Activated T-helper 17 cell treated with anti-CD3 and anti-CD28 coated beads, Interleukin-2, amount 50 U/mL, for 72 hours (primary cell): ENCODE results near the gene TICAM1. TPM values are rescaled to one million over a fixed set of nuclear protein-coding genes. Genes with fewer than 3 reads are reported as not detected.
"Not testable (repeated sequence)": the region's sequence is repeated elsewhere in the genome, so short reads cannot be mapped to it uniquely, and the experiment has no call there.

ENCODE experiments used
- ATAC-seq: fragments of 150-1000 bp; cut with Tn5 transposase; replicated peaks from 2 replicates; pipeline ENCODE4 v1.10.0; 2021; ENCODE audit warnings: mild to moderate bottlenecking, moderate library complexity
- H3K27ac Mint-ChIP-seq: one replicate; pipeline ENCODE4 v1.8.0; 2022; ENCODE audit warnings: mixed read lengths
- H3K27me3 Mint-ChIP-seq: one replicate; pipeline ENCODE4 v1.8.0; 2022; ENCODE audit warnings: mixed read lengths
- H3K36me3 Mint-ChIP-seq: one replicate; pipeline ENCODE4 v1.8.0; 2022; ENCODE audit warnings: low read depth, mild to moderate bottlenecking, mixed read lengths
- H3K4me1 Mint-ChIP-seq: one replicate; pipeline ENCODE4 v1.8.0; 2022; ENCODE audit warnings: mixed read lengths
- H3K4me3 Mint-ChIP-seq: one replicate; pipeline ENCODE4 v1.8.0; 2022; ENCODE audit warnings: mild to moderate bottlenecking, mixed read lengths
- H3K9me3 Mint-ChIP-seq: one replicate; pipeline ENCODE4 v1.8.0; 2022; ENCODE audit warnings: mixed read lengths
- total RNA-seq, 2 donors: library from RNA; stranded (reverse); gene quantifications; one replicate each; pipeline ENCODE4 v1.2.3, GENCODE V29; 2022

Gene TICAM1
- total RNA-seq, result 10 to 100 TPM; 27.6 to 36.1 TPM

DNA sequence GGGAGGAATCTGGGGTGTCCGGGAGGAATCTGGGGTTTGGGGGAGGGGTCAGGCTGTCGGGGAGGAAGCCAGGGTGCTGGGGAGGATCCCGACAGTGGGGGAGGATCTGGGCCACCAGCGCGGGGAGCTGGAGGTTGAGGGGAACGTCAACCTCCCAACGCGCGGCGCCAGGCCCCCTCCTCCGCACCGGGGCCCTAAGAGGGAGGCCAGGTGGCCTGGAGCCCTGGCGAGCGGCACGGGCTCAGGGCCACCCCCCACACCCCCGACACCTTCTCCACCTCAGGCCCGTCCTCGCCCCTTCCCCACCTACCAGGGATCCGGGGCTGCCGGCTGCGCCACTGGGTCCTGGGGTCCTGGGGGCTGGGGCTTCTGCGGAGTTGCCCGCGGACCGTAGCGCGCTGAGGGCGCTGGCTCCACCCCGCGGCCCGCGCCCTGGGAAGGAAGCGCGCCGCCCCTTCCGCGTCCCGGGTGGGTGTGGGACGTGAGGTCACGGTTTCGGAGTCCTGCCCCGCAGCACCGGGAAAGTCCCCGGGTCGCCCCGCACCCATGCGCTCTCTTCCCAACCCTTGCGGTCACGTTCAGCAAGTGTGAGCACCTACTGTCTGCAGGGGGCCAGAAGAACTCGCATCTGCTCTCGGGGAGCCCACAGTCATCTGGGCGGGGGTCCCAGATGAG, at the start of gene TICAM1:
Gene TICAM1, minus strand, starts transcription at position 409 of the 675 bp plus-strand sequence. CDS start 13,335 bp downstream, outside the sequence.
- peaks cover 36% of the 10 kb centered on the region for H3K36me3 Mint-ChIP-seq
- peak within 1 kb of the TSS; percentile 90 for H3K27ac Mint-ChIP-seq
- H3K9me3 Mint-ChIP-seq, result no peaks in the 10 kb centered on the region

DNA sequence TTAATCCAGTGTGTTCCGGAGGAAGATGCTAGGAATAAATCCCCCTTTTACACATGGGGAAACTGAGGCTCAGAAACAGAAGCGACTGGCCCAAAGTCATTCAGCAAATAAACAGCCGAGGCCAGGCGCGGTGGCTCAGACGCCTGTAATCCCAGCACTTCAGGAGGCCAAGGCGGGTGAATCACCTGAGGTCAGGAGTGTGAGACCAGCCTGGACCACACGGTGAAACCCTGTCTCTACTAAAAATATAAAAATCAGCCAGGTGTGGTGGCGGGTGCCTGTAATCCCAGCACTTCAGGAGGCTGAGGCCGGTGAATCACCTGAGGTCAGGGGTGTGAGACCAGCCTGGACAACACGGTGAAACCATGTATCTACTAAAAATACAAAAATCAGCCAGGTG, 47.5 kb upstream of the TICAM1 start:
- Mint-ChIP-seq H3K4me1 (no peaks in the 10 kb centered on the region), H3K9me3 (no peaks in the 10 kb centered on the region), H3K27ac (no peak overlapping the region), H3K4me3 (no peak overlapping the region), H3K27me3 (no peaks in the 10 kb centered on the region), H3K36me3 (no peaks in the 10 kb centered on the region)
- ATAC-seq, result no peak

More for the DNA sequence above, at the start of gene TICAM1:
- Mint-ChIP-seq H3K4me3 (peak within 1 kb of the TSS; percentile 89), H3K4me1 (peaks cover 17% of the 10 kb centered on the region), H3K27me3 (no peaks in the 10 kb centered on the region)
- peak; percentile 96 for ATAC-seq

DNA sequence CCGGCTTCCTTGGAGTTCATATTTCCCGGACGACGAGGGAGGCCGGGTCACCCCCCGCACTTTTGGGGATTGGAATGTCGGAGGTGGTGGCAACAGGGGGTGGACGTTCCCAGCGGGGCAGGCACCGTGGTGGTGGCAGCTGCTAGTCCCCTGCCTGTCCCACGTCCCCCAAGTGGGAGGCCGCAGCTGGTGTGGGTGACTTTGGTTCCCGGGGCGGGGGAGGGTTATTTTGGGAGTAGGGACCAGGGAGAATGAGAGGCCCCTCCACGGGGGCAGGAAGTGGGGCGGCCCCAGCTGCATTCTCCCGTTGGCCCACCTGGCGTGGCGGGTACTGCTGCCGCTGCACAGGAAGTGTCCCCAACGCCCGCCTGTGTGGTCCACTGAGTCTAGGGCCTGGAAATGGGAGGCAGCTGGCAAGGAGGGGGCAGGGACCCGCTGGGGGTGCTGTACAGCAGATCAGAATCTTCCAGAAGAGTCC, 47.0 kb upstream of the TICAM1 start:
- H3K27me3 Mint-ChIP-seq, result no peaks in the 10 kb centered on the region
- H3K9me3 Mint-ChIP-seq, result no peaks in the 10 kb centered on the region
- ATAC-seq, result no peak
- H3K36me3 Mint-ChIP-seq, result no peaks in the 10 kb centered on the region
- H3K4me1 Mint-ChIP-seq, result no peaks in the 10 kb centered on the region
- no peak overlapping the region for H3K27ac Mint-ChIP-seq
- no peak overlapping the region for H3K4me3 Mint-ChIP-seq

DNA sequence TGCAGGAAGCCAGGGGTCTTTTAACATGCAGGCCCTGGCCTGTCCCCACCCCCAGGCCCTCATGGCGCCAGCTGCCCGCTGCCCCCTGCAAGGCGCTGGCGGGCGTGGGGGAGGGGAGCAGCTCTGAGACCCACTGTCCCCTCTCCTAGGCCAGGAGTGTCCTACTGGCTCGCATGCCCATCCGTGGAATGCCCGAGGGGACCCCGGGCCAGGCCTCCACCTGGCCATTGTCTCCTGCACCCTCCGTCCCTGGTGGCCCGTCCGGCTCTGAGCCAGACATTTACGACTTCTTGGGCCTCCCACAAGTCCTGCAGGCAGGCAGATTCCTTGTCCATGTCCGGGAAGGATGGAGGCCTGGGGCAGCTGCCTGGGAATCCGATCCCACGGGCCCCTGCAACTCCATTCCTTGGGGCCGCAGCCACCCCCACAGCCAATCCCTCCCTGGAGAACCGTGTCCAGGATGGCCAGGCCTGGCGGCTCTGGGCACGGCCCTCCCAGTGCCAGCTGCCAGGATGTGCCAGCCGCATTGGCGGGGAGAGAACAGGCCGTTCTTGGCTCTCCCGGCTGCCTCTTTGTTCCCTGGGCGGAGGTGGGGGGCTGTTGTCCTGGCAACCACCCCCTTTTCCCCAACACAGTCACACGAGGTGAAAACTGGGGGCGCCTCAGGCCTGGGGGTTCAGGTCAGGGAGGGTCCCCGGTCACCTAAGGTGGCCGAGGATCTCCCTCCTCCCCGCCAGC, 46.4 kb upstream of the TICAM1 start:
- H3K36me3 Mint-ChIP-seq, result no peaks in the 10 kb centered on the region
- no peaks in the 10 kb centered on the region for H3K27me3 Mint-ChIP-seq
- no peak overlapping the region for H3K4me3 Mint-ChIP-seq
- H3K4me1 Mint-ChIP-seq, result no peaks in the 10 kb centered on the region
- ATAC-seq, result no peak
- H3K9me3 Mint-ChIP-seq, result no peaks in the 10 kb centered on the region
- H3K27ac Mint-ChIP-seq, result no peak overlapping the region

DNA sequence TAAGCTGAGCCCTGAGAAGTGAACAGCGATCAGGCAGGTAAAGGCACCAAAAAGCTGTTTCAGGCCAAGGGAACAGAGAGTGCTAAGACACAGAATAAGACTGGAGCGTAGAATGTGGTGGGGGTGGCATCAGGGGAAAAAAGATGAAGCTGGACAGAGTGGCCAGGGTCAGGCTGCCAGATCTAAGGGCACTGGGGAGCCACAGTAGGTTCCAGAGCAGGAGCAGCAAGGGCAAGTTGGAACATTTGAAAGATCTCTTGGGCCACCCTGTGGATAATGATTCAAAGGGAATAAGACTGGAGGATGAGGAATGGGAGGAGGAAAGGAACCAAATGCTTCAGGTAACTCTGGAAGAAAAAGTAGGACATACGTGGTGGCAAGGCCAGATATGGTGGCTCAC, 42.4 kb upstream of the TICAM1 start:
- H3K9me3 Mint-ChIP-seq, result no peaks in the 10 kb centered on the region

DNA sequence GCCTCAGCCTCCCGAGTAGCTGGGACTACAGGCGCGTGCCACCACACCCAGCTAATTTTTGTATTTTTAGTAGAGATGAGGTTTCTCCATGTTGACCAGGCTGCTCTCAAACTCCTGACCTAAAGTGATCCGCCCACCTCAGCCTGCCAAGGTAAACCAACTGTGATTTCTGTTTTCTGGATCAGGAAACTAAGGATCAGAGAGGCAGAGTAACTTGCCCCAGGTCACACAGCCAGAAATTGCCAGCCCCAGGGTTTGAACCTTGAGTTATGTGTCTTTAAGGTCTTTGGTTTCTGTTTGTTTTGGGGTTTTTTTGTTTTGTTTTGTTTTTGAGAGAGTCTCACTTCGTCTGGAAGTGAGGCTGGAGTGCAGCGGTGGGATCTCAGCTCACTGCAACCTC, 40.2 kb upstream of the TICAM1 start:
- peaks cover 10% of the 10 kb centered on the region for H3K4me1 Mint-ChIP-seq
- peaks cover 3% of the 10 kb centered on the region for H3K27me3 Mint-ChIP-seq
- no peak overlapping the region for H3K27ac Mint-ChIP-seq
- no peaks in the 10 kb centered on the region for H3K36me3 Mint-ChIP-seq
- ATAC-seq, result no peak
- no peaks in the 10 kb centered on the region for H3K9me3 Mint-ChIP-seq
- no peak overlapping the region for H3K4me3 Mint-ChIP-seq

More for the DNA sequence above, 42.4 kb upstream of the TICAM1 start:
- Mint-ChIP-seq H3K4me3 (no peak overlapping the region), H3K27ac (no peak overlapping the region), H3K36me3 (no peaks in the 10 kb centered on the region), H3K27me3 (peaks cover 3% of the 10 kb centered on the region), H3K4me1 (peaks cover 10% of the 10 kb centered on the region)
- no peak for ATAC-seq

DNA sequence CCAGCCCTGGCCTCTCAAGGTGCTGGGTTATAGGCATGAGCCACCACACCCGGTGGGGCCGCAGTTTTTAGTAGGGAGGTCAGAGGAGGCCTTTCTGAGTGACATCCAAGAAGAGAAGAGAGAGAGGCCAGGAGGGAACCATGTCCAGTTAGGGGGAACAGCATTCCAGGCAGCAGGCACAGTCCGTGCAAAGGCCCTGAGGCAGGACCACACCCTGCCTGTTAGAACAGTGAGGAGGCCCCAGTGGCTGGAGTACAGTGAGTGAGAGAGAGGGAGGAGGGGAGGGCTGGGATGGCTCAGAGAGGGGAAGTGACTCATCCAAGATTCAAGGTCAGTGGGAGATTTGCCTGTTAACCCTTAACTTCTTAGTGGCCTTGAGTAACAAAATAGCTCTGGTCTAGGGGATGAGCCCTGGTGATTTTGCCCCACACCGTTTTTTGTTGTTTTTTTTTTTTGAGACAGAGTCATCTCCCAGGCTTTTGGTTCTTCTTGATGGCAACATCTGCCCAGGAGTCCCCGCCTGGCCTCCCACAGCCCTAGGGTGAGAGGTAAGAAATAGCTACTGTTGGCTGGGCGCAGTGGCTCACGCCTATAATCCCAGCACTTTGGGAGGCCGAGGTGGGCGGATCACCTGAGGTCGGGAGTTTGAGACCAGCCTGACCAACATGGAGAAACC, 38.7 kb upstream of the TICAM1 start:
- H3K4me3 Mint-ChIP-seq, result peak overlapping the region; percentile 33
- peak; percentile 67 for ATAC-seq

DNA sequence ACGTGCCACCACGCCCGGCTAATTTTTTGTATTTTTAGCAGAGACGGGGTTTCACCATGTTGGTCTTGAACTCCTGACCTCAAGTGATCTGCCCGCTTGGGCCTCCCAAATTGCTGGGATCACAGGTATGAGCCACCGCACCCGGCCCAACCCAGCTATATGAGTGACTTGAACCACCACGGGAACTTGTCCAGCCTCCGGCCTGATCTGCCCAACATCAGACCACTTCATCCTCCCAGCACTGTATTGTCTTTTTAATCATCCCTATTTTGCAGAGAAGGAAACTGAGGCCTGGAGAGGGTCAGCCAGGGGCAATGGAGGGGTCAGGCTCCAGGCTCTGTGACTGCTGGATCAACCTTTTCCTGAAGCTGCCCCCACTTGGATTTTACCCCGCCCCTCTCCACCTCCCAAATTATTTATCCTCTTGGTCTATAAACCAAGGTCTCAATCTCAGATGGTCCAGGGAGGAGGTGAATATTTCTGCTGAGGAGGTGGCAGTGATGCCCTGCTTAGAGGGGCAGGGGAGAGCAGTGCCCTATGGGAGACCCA, 36.8 kb upstream of the TICAM1 start:
- H3K9me3 Mint-ChIP-seq, result no peaks in the 10 kb centered on the region
- peaks cover 10% of the 10 kb centered on the region for H3K4me1 Mint-ChIP-seq
- ATAC-seq, result no peak
- H3K27me3 Mint-ChIP-seq, result peaks cover 3% of the 10 kb centered on the region
- H3K36me3 Mint-ChIP-seq, result no peaks in the 10 kb centered on the region
- H3K27ac Mint-ChIP-seq, result peak overlapping the region; percentile 44
- peak overlapping the region; percentile 81 for H3K4me3 Mint-ChIP-seq

More for the DNA sequence above, 38.7 kb upstream of the TICAM1 start:
- H3K4me1 Mint-ChIP-seq, result peaks cover 10% of the 10 kb centered on the region
- H3K27ac Mint-ChIP-seq, result peak overlapping the region; percentile 33
- H3K36me3 Mint-ChIP-seq, result no peaks in the 10 kb centered on the region
- H3K27me3 Mint-ChIP-seq, result peaks cover 3% of the 10 kb centered on the region
- H3K9me3 Mint-ChIP-seq, result no peaks in the 10 kb centered on the region

DNA sequence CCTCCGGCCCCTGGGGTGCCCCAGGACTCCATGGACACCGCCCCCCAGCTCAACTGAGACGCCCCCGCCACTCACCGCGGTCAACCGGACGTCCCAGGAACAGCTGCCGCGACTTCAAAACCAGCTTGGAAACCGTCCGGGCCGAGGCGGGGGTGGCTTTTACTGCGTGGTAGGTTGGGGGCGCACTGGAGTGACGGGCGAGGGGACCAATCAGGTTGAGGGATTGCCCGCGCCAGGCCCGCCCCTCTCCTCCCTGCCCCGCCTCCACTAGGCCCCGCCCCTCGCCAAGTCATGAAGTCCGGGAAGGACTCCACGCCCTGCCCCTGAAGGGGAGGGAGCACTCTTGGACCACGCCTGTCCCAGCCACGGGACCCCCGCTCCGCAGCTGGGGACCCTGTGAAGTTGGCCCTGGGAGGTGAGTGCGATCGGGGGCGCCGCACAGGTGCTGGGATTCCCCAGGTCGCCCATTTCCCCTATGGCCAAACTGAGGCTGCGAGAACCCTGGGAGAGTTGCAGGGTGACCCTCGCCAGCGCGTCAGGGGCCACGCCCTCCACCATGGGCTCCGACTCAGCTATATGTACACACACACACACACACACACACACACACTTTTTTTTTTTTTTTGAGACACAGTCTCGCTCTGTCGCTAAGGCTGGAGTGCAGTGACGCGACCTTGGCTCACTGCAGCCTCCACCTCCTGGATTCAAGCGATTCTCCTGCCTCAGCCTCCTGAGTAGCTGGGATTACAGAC, 36.2 kb upstream of the TICAM1 start, which contains the start of gene PLIN3:
Gene PLIN3, minus strand, starts transcription at position 134 of the 752 bp plus-strand sequence. CDS start 6,273 bp downstream, outside the sequence.
- H3K36me3 Mint-ChIP-seq, result no peaks in the 10 kb centered on the region
- no peaks in the 10 kb centered on the region for H3K9me3 Mint-ChIP-seq
- peaks cover 10% of the 10 kb centered on the region for H3K4me1 Mint-ChIP-seq
- ATAC-seq, result peak; percentile 92
- H3K27ac Mint-ChIP-seq, result peak within 1 kb of the TSS; percentile 44
- peaks cover 2% of the 10 kb centered on the region for H3K27me3 Mint-ChIP-seq
- H3K4me3 Mint-ChIP-seq, result peak within 1 kb of the TSS; percentile 81

DNA sequence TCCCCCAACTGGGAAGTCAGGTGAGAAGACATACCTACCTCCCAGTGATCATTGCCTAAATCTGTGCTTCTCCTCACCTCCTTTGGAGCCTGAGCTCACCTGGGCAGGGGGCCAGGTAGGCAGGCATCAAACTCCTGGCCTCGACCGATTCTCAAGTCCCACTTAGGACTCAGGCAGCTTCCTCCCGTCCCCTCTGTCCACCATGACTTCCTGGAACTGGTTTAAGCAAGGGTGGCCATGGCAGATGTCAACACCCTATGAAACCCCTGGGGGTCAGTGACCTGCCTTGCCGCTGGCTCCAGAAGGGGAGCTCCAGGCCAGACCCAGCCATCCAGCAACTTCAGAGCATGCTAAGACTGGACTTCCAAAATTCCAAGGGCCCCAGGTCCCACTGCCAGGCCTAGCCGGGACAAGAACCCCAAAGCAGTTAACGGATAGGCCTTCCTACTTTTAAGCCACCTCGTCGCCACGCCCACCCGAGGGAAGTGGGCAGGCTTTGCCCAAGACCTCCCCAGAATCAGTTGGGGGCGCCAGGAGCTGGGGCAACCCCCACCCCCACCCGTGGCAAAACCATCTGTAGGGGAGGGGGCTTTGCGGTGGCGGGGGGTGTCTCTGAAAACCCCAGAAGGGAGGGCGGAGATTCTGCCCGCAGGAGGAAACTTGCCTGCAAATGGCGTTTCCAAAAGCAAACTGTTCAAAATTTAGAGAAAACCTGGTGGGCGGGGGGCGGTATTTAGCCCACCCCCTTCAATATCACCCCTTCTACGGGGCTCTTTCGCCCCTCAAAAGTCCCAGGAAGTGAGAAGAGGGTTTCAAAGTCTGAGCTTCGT, 35.3 kb upstream of the TICAM1 start:
- peak overlapping the region; percentile 44 for H3K27ac Mint-ChIP-seq
- ATAC-seq, result no peak
- peaks cover 10% of the 10 kb centered on the region for H3K4me1 Mint-ChIP-seq
- peak overlapping the region; percentile 81 for H3K4me3 Mint-ChIP-seq
- H3K27me3 Mint-ChIP-seq, result no peaks in the 10 kb centered on the region
- H3K36me3 Mint-ChIP-seq, result no peaks in the 10 kb centered on the region
- H3K9me3 Mint-ChIP-seq, result no peaks in the 10 kb centered on the region

DNA sequence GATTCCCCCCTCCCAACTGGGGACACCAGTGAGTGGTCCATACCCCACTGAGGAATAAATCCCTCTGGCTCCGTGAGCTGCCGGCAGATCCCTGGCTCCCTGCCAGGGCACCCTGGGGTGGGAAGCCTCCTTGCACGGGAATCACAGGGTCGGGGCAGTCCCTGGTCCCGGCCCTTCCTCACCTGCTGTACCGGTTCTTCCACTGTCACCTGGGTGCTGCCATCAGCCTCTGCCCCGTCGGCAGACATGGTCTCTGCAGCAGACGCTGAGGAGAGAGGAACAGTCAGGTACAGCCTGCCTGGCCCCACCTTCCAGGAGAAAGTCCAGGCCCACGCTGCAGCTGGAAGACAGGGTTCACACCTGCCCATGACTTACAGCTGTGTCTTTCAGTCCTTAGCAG, 29.6 kb upstream of the TICAM1 start:
- H3K9me3 Mint-ChIP-seq, result no peaks in the 10 kb centered on the region
- no peaks in the 10 kb centered on the region for H3K27me3 Mint-ChIP-seq
- H3K27ac Mint-ChIP-seq, result no peak overlapping the region
- no peak for ATAC-seq
- no peak overlapping the region for H3K4me3 Mint-ChIP-seq
- H3K36me3 Mint-ChIP-seq, result peaks cover 28% of the 10 kb centered on the region
- no peaks in the 10 kb centered on the region for H3K4me1 Mint-ChIP-seq

DNA sequence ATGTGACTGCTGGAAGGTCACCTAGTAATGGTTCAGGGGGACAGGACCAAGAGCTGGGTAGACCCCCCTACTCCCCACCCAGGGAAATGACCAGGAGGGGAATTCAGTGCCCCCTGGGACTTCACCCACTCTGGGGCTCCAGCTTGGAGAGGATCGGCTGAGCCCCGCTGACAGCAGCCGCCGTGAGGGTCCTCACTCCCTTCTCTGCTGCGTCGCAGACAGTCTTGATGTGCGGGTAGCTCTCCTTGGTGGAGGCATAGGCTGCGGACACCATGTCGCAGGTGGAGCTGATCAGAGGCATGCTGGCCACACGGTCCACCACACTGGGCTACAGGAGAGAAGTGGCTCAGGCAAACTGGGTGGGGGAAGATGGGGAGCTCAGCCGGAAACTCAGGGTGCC, 28.2 kb upstream of the TICAM1 start:
- no peaks in the 10 kb centered on the region for H3K9me3 Mint-ChIP-seq
- no peak overlapping the region for H3K4me3 Mint-ChIP-seq
- no peaks in the 10 kb centered on the region for H3K27me3 Mint-ChIP-seq
- H3K27ac Mint-ChIP-seq, result no peak overlapping the region
- peaks cover 38% of the 10 kb centered on the region for H3K36me3 Mint-ChIP-seq
- H3K4me1 Mint-ChIP-seq, result no peaks in the 10 kb centered on the region
- no peak for ATAC-seq

DNA sequence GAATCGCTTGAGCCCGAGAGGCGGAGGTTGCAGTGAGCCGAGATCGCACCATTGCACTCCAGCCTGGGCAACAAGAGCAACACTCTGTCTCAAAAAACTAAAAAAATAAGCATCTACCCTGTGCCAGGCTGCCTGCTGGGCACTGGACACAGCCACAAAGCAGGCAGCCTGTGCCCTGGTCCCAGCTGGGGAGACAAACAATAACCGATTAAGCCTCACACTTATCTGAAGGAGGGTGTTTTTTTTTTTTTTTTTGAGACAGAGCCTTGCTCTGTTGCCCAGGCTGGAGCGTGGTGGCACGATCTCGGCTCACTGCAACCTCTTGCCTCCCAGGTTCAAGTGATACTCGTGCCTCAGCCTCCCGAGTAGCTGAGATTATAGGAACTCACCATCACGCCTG, 25.0 kb upstream of the TICAM1 start:
- H3K27ac Mint-ChIP-seq, H3K4me1 Mint-ChIP-seq, H3K4me3 Mint-ChIP-seq, H3K27me3 Mint-ChIP-seq, H3K9me3 Mint-ChIP-seq, ATAC-seq: not testable (repeated sequence)
- peaks cover 49% of the 10 kb centered on the region for H3K36me3 Mint-ChIP-seq
